GM12874 (cell line): ENCODE results near the gene CRX.

Source experiments
- CTCF ChIP-seq: IDR thresholded peaks from 2 replicates; pipeline ENCODE4 v1.5.1; 2011; ENCODE audit warnings: low read depth, mild to moderate bottlenecking, control low read depth, low read length, moderate library complexity; ENCODE audit not compliant: insufficient read depth

CRX gene

GRCh38 chr19:47820410-47820809, 1.3 kb upstream of the CRX start:
- TF ChIP-seq CTCF, result no peak

GRCh38 chr19:47824396-47824795, 2.7 kb downstream of the CRX start:
- no peak for TF ChIP-seq CTCF

- TF ChIP-seq CTCF, result no peak
These were observed 5.1 kb downstream of the CRX start for GRCh38 chr19:47826800-47827199.

GRCh38 chr19:47832723-47833122, 11.0 kb downstream of the CRX start:
- no peak for TF ChIP-seq CTCF

- no peak for TF ChIP-seq CTCF
These were observed 14.3 kb downstream of the CRX start for GRCh38 chr19:47836038-47836437.

- no peak for TF ChIP-seq CTCF
These were observed 17.7 kb downstream of the CRX start for GRCh38 chr19:47839411-47839810.

- TF ChIP-seq CTCF, result no peak
These were observed 18.2 kb downstream of the CRX start for GRCh38 chr19:47839913-47840312.

- no peak for TF ChIP-seq CTCF
These were observed 21.2 kb downstream of the CRX start for GRCh38 chr19:47842941-47843340.
